Prostate gland (tissue), 2 donors: ENCODE data around the gene SLC4A1AP.

ENCODE experiments used
- CTCF ChIP-seq, 4 experiments: fragments of 200-600 bp in 2 of 4; fragments of 450-650 bp in 2 of 4; sonication (generic) in 2 of 4; IDR thresholded peaks; 1 replicate in 3 of 4; 2 replicates in 1 of 4; pipeline ENCODE4 v1.5.1; 2016 to 2019; ENCODE audit warnings: antibody characterized with exemption in 4 of 4, mild to moderate bottlenecking in 2 of 4, moderate library complexity in 2 of 4
- POLR2A ChIP-seq: fragments of 450-650 bp; IDR thresholded peaks from one replicate; pipeline ENCODE4 v1.6.1; 2016; ENCODE audit warnings: antibody characterized with exemption, mild to moderate bottlenecking
- POLR2AphosphoS5 ChIP-seq: sonication (generic); formaldehyde crosslinking; IDR thresholded peaks from one replicate; pipeline ENCODE4 v1.6.1; 2017; ENCODE audit warnings: antibody characterized with exemption

- TF ChIP-seq CTCF (IDR thresholded peaks at IDR 0.05) = no peak
- no peak for TF ChIP-seq POLR2AphosphoS5
- no peak for TF ChIP-seq POLR2A
Measured at GRCh38 chr2:27652790-27653189, 10.9 kb upstream of the SLC4A1AP start.
